Endothelial cell of umbilical vein (primary cell): ENCODE results near the gene ANKMY1. TPM values are rescaled to one million over a fixed set of nuclear protein-coding genes. Genes with fewer than 3 reads are reported as not detected.

Source experiments
- BruUV-seq: library from RNA; stranded (reverse); fragments of 400-500 nt; replicated peaks from 2 replicates; lab custom pipeline; 2021; lab: Mats Ljungman, UMichigan
- CTCF ChIA-PET: fragments of 300-600, 350-600 bp; sonication (Branson Sonifier 250); formaldehyde crosslinking; loops from one replicate; lab custom pipeline; 2021; ENCODE audit warnings: antibody characterized with exemption, inconsistent platforms; lab: Charles Lee
- POLR2A ChIA-PET: fragments of 300-600, 350-600 bp; sonication (Branson Sonifier 250); formaldehyde crosslinking; loops from one replicate; lab custom pipeline; 2021; ENCODE audit warnings: antibody characterized with exemption, inconsistent platforms; lab: Charles Lee
- DNase-seq: peaks from one replicate; pipeline ENCODE4 v3.0.0-alpha.2; 2011; ENCODE audit warnings: low read depth, low spot score
- FAIRE-seq: peaks from 2 replicates; lab custom pipeline; 2011; peaks lifted over from hg19 to GRCh38; lab: Jason Lieb, UNC
- H2AFZ ChIP-seq: 2 replicates; pipeline ENCODE4 v1.6.0; 2012; ENCODE audit warnings: low read depth, low read length, control low read depth, inconsistent platforms
- H3K27ac ChIP-seq: 2 replicates; pipeline ENCODE4 v1.5.1; 2011; ENCODE audit warnings: low read depth, mild to moderate bottlenecking, control low read depth, low read length, moderate library complexity; ENCODE audit not compliant: insufficient read depth
- H3K27me3 ChIP-seq, 2 experiments: 2 replicates each; pipeline versions ENCODE4 v1.6.0 to v1.6.1; 2011; ENCODE audit warnings: low read length in 2 of 2, mixed read lengths in 1 of 2; ENCODE audit not compliant: control insufficient read depth in 2 of 2, insufficient read depth in 2 of 2
- H3K36me3 ChIP-seq, 2 experiments: 2 replicates in 1 of 2; 3 replicates in 1 of 2; pipeline ENCODE4 v1.5.1; 2011; ENCODE audit warnings: low read length in 2 of 2, mild to moderate bottlenecking in 1 of 2, moderate library complexity in 1 of 2; ENCODE audit not compliant: control insufficient read depth in 2 of 2, insufficient read depth in 2 of 2; ENCODE audit errors: extremely low read depth in 1 of 2
- H3K4me1 ChIP-seq: 3 replicates; pipeline ENCODE4 v1.5.1; 2011; ENCODE audit warnings: mild to moderate bottlenecking, low read length; ENCODE audit not compliant: control insufficient read depth, insufficient read depth; ENCODE audit errors: extremely low read depth
- H3K4me2 ChIP-seq: 2 replicates; pipeline ENCODE4 v1.6.1; 2011; ENCODE audit warnings: low read length, control low read depth, mixed read lengths; ENCODE audit not compliant: insufficient read depth
- H3K4me3 ChIP-seq, 3 experiments: fragments of 200-600 bp in 1 of 3; sonication (generic), shearing (Covaris generic) in 1 of 3; replicated peaks in 1 of 3; 2 replicates each; pipeline ENCODE4 v1.5.1; 2011 to 2016; ENCODE audit warnings: control low read depth in 3 of 3, low read length in 3 of 3, mild to moderate bottlenecking in 2 of 3, inconsistent platforms in 1 of 3, low read depth in 1 of 3, moderate library complexity in 1 of 3; ENCODE audit not compliant: insufficient read depth in 1 of 3
- H3K79me2 ChIP-seq: 2 replicates; pipeline ENCODE4 v1.6.0; 2012; ENCODE audit warnings: low read length, inconsistent platforms; ENCODE audit not compliant: control insufficient read depth, insufficient read depth
- H3K9ac ChIP-seq: replicated peaks from 2 replicates; pipeline ENCODE3; 2011; ENCODE audit warnings: low read length, control low read depth; ENCODE audit not compliant: insufficient read depth; ENCODE audit errors: extremely low read depth
- H3K9me1 ChIP-seq: replicated peaks from 3 replicates; pipeline ENCODE4 v1.6.0; 2011; ENCODE audit warnings: mild to moderate bottlenecking, low read length; ENCODE audit not compliant: control insufficient read depth, insufficient read depth; ENCODE audit errors: extremely low read depth
- H3K9me3 ChIP-seq: replicated peaks from 2 replicates; pipeline ENCODE4 v1.5.1; 2012; ENCODE audit warnings: low read length, inconsistent platforms; ENCODE audit not compliant: control insufficient read depth, insufficient read depth
- H4K20me1 ChIP-seq: replicated peaks from 2 replicates; pipeline ENCODE3; 2011; ENCODE audit warnings: mild to moderate bottlenecking, low read length; ENCODE audit not compliant: control insufficient read depth, insufficient read depth; ENCODE audit errors: extremely low read depth
- CTCF ChIP-seq, 2 donors: IDR thresholded peaks; 1 replicate in 1 of 2; 2 replicates in 1 of 2; pipeline ENCODE4 v1.5.1; 2011; ENCODE audit warnings: low read length in 2 of 2, mild to moderate bottlenecking in 2 of 2, moderate library complexity in 2 of 2, control low read depth in 1 of 2, inconsistent platforms in 1 of 2, low read depth in 1 of 2; ENCODE audit not compliant: insufficient read depth in 1 of 2; ENCODE audit errors: extremely low read depth in 1 of 2
- EZH2 ChIP-seq: IDR thresholded peaks from 2 replicates; pipeline ENCODE4 v1.6.1; 2012; ENCODE audit warnings: borderline replicate concordance, low read depth, mild to moderate bottlenecking, moderate library complexity, low read length, inconsistent platforms; ENCODE audit not compliant: severe bottlenecking
- FOS ChIP-seq: IDR thresholded peaks from 2 replicates; pipeline ENCODE4 v1.6.1; 2011; ENCODE audit warnings: mild to moderate bottlenecking, low read length, moderate library complexity, borderline replicate concordance; ENCODE audit not compliant: insufficient read depth
- GATA2 ChIP-seq: IDR thresholded peaks from 2 replicates; pipeline ENCODE4 v1.7.0; 2011; ENCODE audit warnings: low read depth, mild to moderate bottlenecking, moderate library complexity, mixed read lengths, low read length; ENCODE audit not compliant: insufficient read length, insufficient read depth
- JUN ChIP-seq: IDR thresholded peaks from 2 replicates; pipeline ENCODE4 v1.6.1; 2011; ENCODE audit warnings: borderline replicate concordance, low read depth; ENCODE audit not compliant: insufficient read length, insufficient read depth
- MAX ChIP-seq: IDR thresholded peaks from 2 replicates; pipeline ENCODE4 v1.6.1; 2011; ENCODE audit not compliant: insufficient read depth, insufficient read length
- MYC ChIP-seq: IDR thresholded peaks from one replicate; pipeline ENCODE4 v1.6.1; 2011; ENCODE audit warnings: mild to moderate bottlenecking, low read depth, low read length
- POLR2A ChIP-seq: IDR thresholded peaks from 2 replicates; pipeline ENCODE4 v1.6.1; 2012; ENCODE audit warnings: low read depth, mild to moderate bottlenecking, control low read depth, low read length
- POLR2AphosphoS5 ChIP-seq: IDR thresholded peaks from 2 replicates; pipeline ENCODE4 v1.6.1; 2012; ENCODE audit warnings: low read depth, mild to moderate bottlenecking, control low read depth, low read length, moderate library complexity; ENCODE audit not compliant: insufficient read depth
- dilution Hi-C: fragments of 300-500 bp; cut with MboI; formaldehyde crosslinking; loops from one replicate; pipeline ENCODE4 v1.15.0; 2019; ENCODE audit warnings: low sequenced_read_pairs; ENCODE audit not compliant: extremely low pct_ligation_motif_present
- intact Hi-C: fragments of 100-400 bp; cut with micrococcal nuclease; formaldehyde crosslinking; loops from one replicate; pipeline ENCODE4 v1.10.0; 2022
- polyA plus RNA-seq, 4 experiments: library from polyadenylated mRNA; depleted of rRNA in 3 of 4; stranded (reverse) in 3 of 4; unstranded in 1 of 4; fragments of >200 nt; gene quantifications; 2 replicates each; pipeline versions ENCODE4 v1.2.1 to v1.2.3, GENCODE V29; 2011 to 2012; ENCODE audit warnings: missing spikeins in 1 of 4
- total RNA-seq: library from RNA; stranded (reverse); gene quantifications from 2 replicates; pipeline ENCODE4 v1.2.3, GENCODE V29; 2021

The ANKMY1 gene
- total and polyA plus RNA-seq, 2 donors (not counting 3 experiments of a cell fraction or from before 2014, with no cell fraction given), result 9.0 to 16.0 TPM

DNA sequence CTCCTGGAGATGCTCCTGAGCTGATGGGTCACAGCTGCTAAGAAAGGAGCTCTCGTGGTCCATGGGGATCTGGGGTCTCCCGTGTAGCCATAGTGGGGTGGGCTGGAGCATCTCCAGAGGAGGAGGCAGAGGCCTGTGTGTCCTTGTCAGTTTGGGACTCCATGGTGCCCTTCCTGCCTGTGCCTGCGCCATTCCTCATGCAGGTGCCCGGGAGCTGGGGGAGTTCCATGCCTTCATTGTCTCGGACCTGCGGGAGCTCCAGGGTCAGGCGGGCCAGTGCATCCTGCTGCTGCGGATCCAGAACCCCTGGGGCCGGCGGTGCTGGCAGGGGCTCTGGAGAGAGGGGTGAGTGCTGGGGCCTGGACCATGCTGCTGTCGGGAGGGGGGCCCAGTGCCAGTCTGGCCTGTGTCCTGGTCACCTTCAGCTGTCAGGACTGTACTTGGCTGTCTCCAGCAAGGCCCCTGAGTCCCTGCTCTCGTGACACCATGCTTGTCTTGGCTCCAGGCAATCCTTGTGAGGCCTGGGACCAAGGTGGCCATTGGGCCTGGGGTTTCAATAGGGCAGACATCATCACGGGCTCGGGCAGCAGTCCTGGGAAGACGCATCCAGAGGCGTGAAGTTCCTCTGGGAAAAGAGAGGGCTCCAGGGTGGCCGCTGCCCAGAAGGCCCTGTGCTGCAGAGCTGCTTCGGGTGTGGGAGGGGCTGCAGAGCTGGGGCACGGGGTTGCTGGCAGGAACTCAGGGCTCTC is 36.1 kb upstream of the ANKMY1 start:
- Histone ChIP-seq H3K9me3 (no peaks in the 10 kb centered on the region), H2AFZ (no peak overlapping the region), H3K4me3 (no peak overlapping the region), H3K4me1 (no peaks in the 10 kb centered on the region), H3K79me2 (peaks cover 14% of the 10 kb centered on the region), H3K27ac (no peak overlapping the region), H4K20me1 (no peaks in the 10 kb centered on the region), H3K36me3 (peaks cover 2 to 25% of the 10 kb centered on the region in 2 experiments), H3K27me3 (no peaks in the 10 kb centered on the region), H3K4me2 (no peak overlapping the region), H3K9ac (no peak overlapping the region), H3K9me1 (no peaks in the 10 kb centered on the region)
- ChIA-PET POLR2A (no interaction called here), CTCF (no interaction called here)
- intact Hi-C loops (no loop called here), dilution Hi-C loops (no loop called here)
- no TSS peak for BruUV-seq
- FAIRE-seq, result no peak
- no peak for DNase-seq
- no peak for TF ChIP-seq FOS
- no peak for TF ChIP-seq MAX
- TF ChIP-seq JUN, result no peak
- TF ChIP-seq GATA2, result no peak
- no peak for TF ChIP-seq POLR2A
- no peak for TF ChIP-seq CTCF (IDR thresholded peaks at IDR 0.05; ENCODE audit: extremely low read depth in 1 of 2, insufficient read depth in 1 of 2, low read depth in 1 of 2, low read length in 2 of 2)
- no peak for TF ChIP-seq MYC
- TF ChIP-seq POLR2AphosphoS5, result no peak
- no peak for TF ChIP-seq EZH2
